Transverse colon (tissue), 4 donors: Measurements from ENCODE around the gene TNRC6C.

Experiments used
- POLR2A ChIP-seq: fragments of 450-650 bp; IDR thresholded peaks from one replicate; pipeline ENCODE4 v1.6.1; 2016; ENCODE audit warnings: antibody characterized with exemption, mild to moderate bottlenecking, moderate library complexity
- POLR2AphosphoS5 ChIP-seq, 3 donors: sonication (generic); formaldehyde crosslinking; IDR thresholded peaks; one replicate each; pipeline ENCODE4 v1.6.1; 2016; ENCODE audit warnings: antibody characterized with exemption in 3 of 3
- TF ChIP-seq, protein P1 (sequence below), 5 experiments: fragments of 200-600 bp in 3 of 5; fragments of 450-650 bp in 2 of 5; sonication (generic) in 3 of 5; IDR thresholded peaks; 1 replicate in 2 of 5; 2 replicates in 3 of 5; pipeline ENCODE4 v1.5.1; 2016 to 2017; ENCODE audit warnings: antibody characterized with exemption in 5 of 5, inconsistent platforms in 3 of 5, mild to moderate bottlenecking in 2 of 5, moderate library complexity in 1 of 5

DNA sequence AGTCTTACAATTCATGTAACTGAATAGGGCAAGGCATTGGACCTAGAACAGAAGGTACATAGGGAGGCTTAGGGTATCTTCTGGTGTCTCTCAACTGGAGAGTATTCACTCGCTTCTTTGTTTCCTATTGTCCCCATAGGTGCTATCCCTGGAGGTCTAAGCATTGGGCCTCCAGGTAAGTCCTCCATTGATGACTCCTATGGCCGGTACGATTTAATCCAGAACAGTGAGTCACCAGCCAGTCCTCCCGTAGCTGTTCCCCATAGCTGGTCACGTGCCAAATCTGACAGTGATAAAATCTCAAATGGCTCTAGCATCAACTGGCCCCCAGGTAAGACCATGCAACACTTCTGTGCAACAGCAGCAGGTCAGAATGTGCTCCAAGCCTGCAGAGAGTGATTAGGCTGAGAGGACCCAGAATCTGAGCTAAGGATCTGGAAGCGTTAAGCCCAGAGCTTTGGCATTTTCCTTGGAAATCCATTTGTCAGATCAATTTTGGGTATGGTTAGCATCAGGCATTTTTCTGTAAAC, 134.4 kb downstream of the TNRC6C start:
- TF ChIP-seq POLR2A (no peak), POLR2AphosphoS5 (IDR thresholded peaks at IDR 0.05) (no peak)
- TF ChIP-seq, protein P1, sequence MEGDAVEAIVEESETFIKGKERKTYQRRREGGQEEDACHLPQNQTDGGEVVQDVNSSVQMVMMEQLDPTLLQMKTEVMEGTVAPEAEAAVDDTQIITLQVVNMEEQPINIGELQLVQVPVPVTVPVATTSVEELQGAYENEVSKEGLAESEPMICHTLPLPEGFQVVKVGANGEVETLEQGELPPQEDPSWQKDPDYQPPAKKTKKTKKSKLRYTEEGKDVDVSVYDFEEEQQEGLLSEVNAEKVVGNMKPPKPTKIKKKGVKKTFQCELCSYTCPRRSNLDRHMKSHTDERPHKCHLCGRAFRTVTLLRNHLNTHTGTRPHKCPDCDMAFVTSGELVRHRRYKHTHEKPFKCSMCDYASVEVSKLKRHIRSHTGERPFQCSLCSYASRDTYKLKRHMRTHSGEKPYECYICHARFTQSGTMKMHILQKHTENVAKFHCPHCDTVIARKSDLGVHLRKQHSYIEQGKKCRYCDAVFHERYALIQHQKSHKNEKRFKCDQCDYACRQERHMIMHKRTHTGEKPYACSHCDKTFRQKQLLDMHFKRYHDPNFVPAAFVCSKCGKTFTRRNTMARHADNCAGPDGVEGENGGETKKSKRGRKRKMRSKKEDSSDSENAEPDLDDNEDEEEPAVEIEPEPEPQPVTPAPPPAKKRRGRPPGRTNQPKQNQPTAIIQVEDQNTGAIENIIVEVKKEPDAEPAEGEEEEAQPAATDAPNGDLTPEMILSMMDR (IDR thresholded peaks at IDR 0.05) = no peak
